H1 (cell line): ENCODE results near the gene PDCD7. TPM values are rescaled to one million over a fixed set of nuclear protein-coding genes. Genes with fewer than 3 reads are reported as not detected.
A peak's percentile ranks its signal among the peaks of the same experiment; 100 is the strongest.

Source experiments
- CTCF ChIA-PET: fragments of 300-600 bp; sonication (Branson Sonifier 250); formaldehyde crosslinking; loops from one replicate; lab custom pipeline; 2021; ENCODE audit not compliant: partially characterized antibody; lab: Charles Lee
- POLR2A ChIA-PET: fragments of 300-600 bp; sonication (Branson Sonifier 250); formaldehyde crosslinking; loops from one replicate; lab custom pipeline; 2021; ENCODE audit warnings: inconsistent platforms; ENCODE audit not compliant: partially characterized antibody; lab: Charles Lee
- DNase-seq, 2 experiments: peaks; one replicate each; pipeline versions ENCODE4 v3.0.0 to v3.0.0-alpha.2; 2010 to 2022; ENCODE audit warnings: low spot score in 2 of 2, low read depth in 1 of 2, mixed read lengths in 1 of 2
- FAIRE-seq: peaks from 2 replicates; lab custom pipeline; 2011; peaks lifted over from hg19 to GRCh38; lab: Jason Lieb, UNC
- H2AFZ ChIP-seq: 2 replicates; pipeline ENCODE4 v1.8.1; 2012; ENCODE audit warnings: low read length, inconsistent platforms
- H2AK5ac ChIP-seq: 2 replicates; pipeline ENCODE4 v1.6.1; 2013; ENCODE audit warnings: low read depth, low read length
- H2BK120ac ChIP-seq: replicated peaks from 2 replicates; pipeline ENCODE3; 2013; ENCODE audit warnings: low read depth, low read length, inconsistent platforms
- H2BK12ac ChIP-seq: 2 replicates; pipeline ENCODE4 v1.6.1; 2013; ENCODE audit warnings: low read depth, low read length
- H2BK15ac ChIP-seq: 2 replicates; pipeline ENCODE4 v1.6.1; 2013; ENCODE audit warnings: low read length
- H2BK20ac ChIP-seq: 2 replicates; pipeline ENCODE4 v1.6.1; 2013; ENCODE audit warnings: low read length
- H2BK5ac ChIP-seq: 2 replicates; pipeline ENCODE4 v1.6.1; 2013; ENCODE audit warnings: low read depth, low read length
- H3K14ac ChIP-seq: 2 replicates; pipeline ENCODE4 v1.6.1; 2013; ENCODE audit warnings: inconsistent platforms; ENCODE audit not compliant: insufficient read length
- H3K18ac ChIP-seq: 2 replicates; pipeline ENCODE4 v1.6.1; 2013; ENCODE audit warnings: low read length; ENCODE audit errors: extremely low read depth
- H3K23ac ChIP-seq: 2 replicates; pipeline ENCODE4 v1.6.1; 2013; ENCODE audit warnings: inconsistent platforms; ENCODE audit not compliant: insufficient read length
- H3K23me2 ChIP-seq: 2 replicates; pipeline ENCODE4 v1.6.1; 2013; ENCODE audit warnings: low read depth, low read length
- H3K27ac ChIP-seq: 2 replicates; pipeline ENCODE4 v1.6.1; 2011; ENCODE audit warnings: low read depth, low read length, inconsistent platforms
- H3K27me3 ChIP-seq, 4 experiments: replicated peaks in 1 of 4; 1 replicate in 1 of 4; 2 replicates in 3 of 4; pipeline versions ENCODE4 v1.6.1 to v1.8.1; 2011 to 2013; ENCODE audit warnings: low read length in 3 of 4, mild to moderate bottlenecking in 3 of 4, inconsistent platforms in 2 of 4, mixed read lengths in 2 of 4, moderate library complexity in 1 of 4; ENCODE audit not compliant: control insufficient read depth in 3 of 4, insufficient read depth in 3 of 4; ENCODE audit errors: extremely low read depth in 1 of 4
- H3K36me3 ChIP-seq, 4 experiments: 2 replicates each; pipeline versions ENCODE4 v1.6.1 to v1.8.1; 2011 to 2013; ENCODE audit warnings: mild to moderate bottlenecking in 4 of 4, low read length in 3 of 4, moderate library complexity in 2 of 4, control low read depth in 1 of 4, inconsistent platforms in 1 of 4; ENCODE audit not compliant: insufficient read depth in 4 of 4, control insufficient read depth in 2 of 4
- H3K4ac ChIP-seq: replicated peaks from 2 replicates; pipeline ENCODE3; 2013; ENCODE audit warnings: low read length, low read depth, mixed read lengths, inconsistent platforms; ENCODE audit not compliant: insufficient read length
- H3K4me1 ChIP-seq, 4 experiments: replicated peaks in 1 of 4; 1 replicate in 1 of 4; 2 replicates in 3 of 4; pipeline versions ENCODE4 v1.6.1 to v1.8.1; 2011 to 2013; ENCODE audit warnings: low read length in 3 of 4, inconsistent platforms in 2 of 4, mixed read lengths in 1 of 4; ENCODE audit not compliant: insufficient read depth in 4 of 4, control insufficient read depth in 3 of 4
- H3K4me2 ChIP-seq, 2 experiments: 2 replicates each; pipeline versions ENCODE4 v1.6.1 to v1.8.1; 2011 to 2013; ENCODE audit warnings: low read depth in 2 of 2, low read length in 2 of 2, control low read depth in 1 of 2, inconsistent platforms in 1 of 2, mild to moderate bottlenecking in 1 of 2; ENCODE audit not compliant: insufficient read depth in 1 of 2
- H3K4me3 ChIP-seq, 4 experiments: fragments of 200-600, 300-600 bp in 1 of 4; sonication (generic), shearing (Covaris generic), sonication (Bioruptor Twin) in 1 of 4; 2 replicates each; pipeline versions ENCODE4 v1.5.1 to v1.8.1; 2011 to 2016; ENCODE audit warnings: low read length in 4 of 4, low read depth in 3 of 4, control low read depth in 2 of 4, inconsistent platforms in 2 of 4, mild to moderate bottlenecking in 2 of 4, mixed read lengths in 1 of 4, moderate library complexity in 1 of 4; ENCODE audit not compliant: insufficient read depth in 2 of 4; ENCODE audit errors: extremely low read depth in 1 of 4
- H3K56ac ChIP-seq: replicated peaks from 2 replicates; pipeline ENCODE3; 2013; ENCODE audit warnings: low read depth, mild to moderate bottlenecking, mixed read lengths, low read length, inconsistent platforms; ENCODE audit not compliant: insufficient read length
- H3K79me1 ChIP-seq: 2 replicates; pipeline ENCODE4 v1.6.1; 2013; ENCODE audit warnings: low read depth, low read length, control low read depth
- H3K79me2 ChIP-seq, 2 experiments: 2 replicates each; pipeline versions ENCODE4 v1.6.1 to v1.8.1; 2012 to 2013; ENCODE audit warnings: low read length in 2 of 2, mild to moderate bottlenecking in 2 of 2, inconsistent platforms in 1 of 2; ENCODE audit not compliant: insufficient read depth in 2 of 2, control insufficient read depth in 1 of 2
- H3K9ac ChIP-seq, 4 experiments: replicated peaks in 1 of 4; 1 replicate in 1 of 4; 2 replicates in 3 of 4; pipeline versions ENCODE4 v1.6.1 to v1.8.1; 2011 to 2013; ENCODE audit warnings: low read depth in 3 of 4, low read length in 3 of 4, control low read depth in 2 of 4, mild to moderate bottlenecking in 2 of 4, moderate library complexity in 2 of 4, inconsistent platforms in 1 of 4; ENCODE audit errors: extremely low read depth in 1 of 4
- H3K9me3 ChIP-seq, 2 experiments: 2 replicates each; pipeline versions ENCODE4 v1.6.1 to v1.8.1; 2012 to 2013; ENCODE audit warnings: mild to moderate bottlenecking in 2 of 2, moderate library complexity in 2 of 2, control low read depth in 1 of 2, inconsistent platforms in 1 of 2, low read depth in 1 of 2, low read length in 1 of 2, mixed read lengths in 1 of 2; ENCODE audit not compliant: insufficient read depth in 2 of 2
- H4K20me1 ChIP-seq, 2 experiments: replicated peaks in 1 of 2; 2 replicates each; pipeline versions ENCODE3 to v1.8.1; 2011 to 2013; ENCODE audit warnings: inconsistent platforms in 2 of 2, low read length in 2 of 2, mild to moderate bottlenecking in 1 of 2; ENCODE audit not compliant: insufficient read depth in 2 of 2, control insufficient read depth in 1 of 2
- H4K5ac ChIP-seq: 2 replicates; pipeline ENCODE4 v1.6.1; 2013; ENCODE audit warnings: low read length, low read depth, mixed read lengths, inconsistent platforms; ENCODE audit not compliant: insufficient read length
- H4K8ac ChIP-seq: 2 replicates; pipeline ENCODE4 v1.8.0; 2013; ENCODE audit warnings: mild to moderate bottlenecking, moderate library complexity, low read length, inconsistent platforms; ENCODE audit not compliant: insufficient read depth; ENCODE audit errors: extremely low read depth
- H4K91ac ChIP-seq: replicated peaks from 2 replicates; pipeline ENCODE3; 2013; ENCODE audit warnings: low read length, mixed read lengths, inconsistent platforms; ENCODE audit not compliant: insufficient read length
- BACH1 ChIP-seq: IDR thresholded peaks from 2 replicates; pipeline ENCODE4 v1.6.1; 2012; ENCODE audit warnings: low read length, improper control_type of control experiment
- BCL11A ChIP-seq, 2 experiments: IDR thresholded peaks; one replicate each; pipeline ENCODE4 v1.6.1; 2011; ENCODE audit warnings: low read depth in 2 of 2, low read length in 2 of 2, mild to moderate bottlenecking in 2 of 2
- CEBPB ChIP-seq: IDR thresholded peaks from 2 replicates; pipeline ENCODE4 v1.6.1; 2012; ENCODE audit warnings: low read depth, low read length
- CREB1 ChIP-seq: IDR thresholded peaks from 2 replicates; pipeline ENCODE4 v1.6.1; 2012; ENCODE audit warnings: inconsistent platforms
- CTBP2 ChIP-seq: IDR thresholded peaks from 2 replicates; pipeline ENCODE4 v1.7.0; 2011; ENCODE audit warnings: borderline replicate concordance, mild to moderate bottlenecking, moderate library complexity, mixed read lengths, low read length; ENCODE audit not compliant: insufficient read depth, insufficient read length
- GTF2F1 ChIP-seq: IDR thresholded peaks from 2 replicates; pipeline ENCODE4 v1.6.1; 2012; ENCODE audit warnings: low read depth, low read length, improper control_type of control experiment, borderline replicate concordance
- HDAC2 ChIP-seq, 2 experiments: fragments of 300-600 bp in 1 of 2; sonication (generic) in 1 of 2; IDR thresholded peaks; 2 replicates each; pipeline ENCODE4 v1.6.1; 2011 to 2012; ENCODE audit warnings: low read depth in 2 of 2, low read length in 2 of 2, mild to moderate bottlenecking in 2 of 2, moderate library complexity in 2 of 2, borderline replicate concordance in 1 of 2, inconsistent platforms in 1 of 2
- JUND ChIP-seq: IDR thresholded peaks from 2 replicates; pipeline ENCODE4 v1.6.1; 2011; ENCODE audit warnings: mild to moderate bottlenecking, improper control_type of control experiment, low read length
- NANOG ChIP-seq: IDR thresholded peaks from 2 replicates; pipeline ENCODE4 v1.6.1; 2011; ENCODE audit warnings: low read length, low read depth, mild to moderate bottlenecking, inconsistent platforms; ENCODE audit not compliant: insufficient read depth, poor library complexity, severe bottlenecking
- POU5F1 ChIP-seq: IDR thresholded peaks from 2 replicates; pipeline ENCODE4 v1.6.1; 2011; ENCODE audit warnings: low read depth, mild to moderate bottlenecking, low read length, moderate library complexity
- SIN3A ChIP-seq, 2 experiments: IDR thresholded peaks in 1 of 2; conservative IDR thresholded peaks in 1 of 2; 2 replicates each; pipeline ENCODE4 v1.6.1; 2011 to 2012; ENCODE audit warnings: low read length in 2 of 2, improper control_type of control experiment in 1 of 2, low read depth in 1 of 2, mild to moderate bottlenecking in 1 of 2
- TCF12 ChIP-seq: IDR thresholded peaks from 2 replicates; pipeline ENCODE4 v1.6.1; 2011; ENCODE audit warnings: low read depth, mild to moderate bottlenecking, low read length
- WGBS, 2 experiments: shearing (Covaris generic) in 1 of 2; methylation state at CpG; one replicate each; pipeline versions ENCODE4 v1.1.6 to v1.1.7; 2013 to 2015; ENCODE audit warnings: low lambda C conversion rate in 2 of 2, mixed read lengths in 2 of 2, inconsistent platforms in 1 of 2, low coverage in 1 of 2, missing lambda C conversion rate in 1 of 2; ENCODE audit not compliant: insufficient replicate concordance in 2 of 2, insufficient coverage in 1 of 2, insufficient read length in 1 of 2; ENCODE audit errors: extremely low coverage in 1 of 2, missing lambda C conversion rate in 1 of 2; 5-methylcytosine and 5-hydroxymethylcytosine counted together
- polyA plus RNA-seq, 7 experiments: library from polyadenylated mRNA; depleted of rRNA in 3 of 7; stranded (reverse) in 5 of 7; unstranded in 2 of 7; fragments of >200 nt in 5 of 7; fragments of 200-250 nt in 2 of 7; gene quantifications; 1 replicate in 5 of 7; 2 replicates in 1 of 7; 4 replicates in 1 of 7; pipeline versions ENCODE4 v1.2.1 to v1.2.3, GENCODE V29; 2011 to 2013; ENCODE audit warnings: missing spikeins in 2 of 7, mixed read lengths in 2 of 7
- total RNA-seq: library from RNA; stranded (reverse); fragmentation: NEBNext Ultra II Directional; extraction: Animal tissue kit (Norgen Biotek cat#: 25700); gene quantifications from 2 replicates; pipeline ENCODE4 v1.2.1, GENCODE V29; 2021
- TF ChIP-seq, protein P1 (sequence below): IDR thresholded peaks from 2 replicates; pipeline ENCODE4 v1.6.1; 2011; ENCODE audit warnings: low read depth, mild to moderate bottlenecking, low read length; ENCODE audit not compliant: insufficient read depth

The PDCD7 gene
- total and polyA plus RNA-seq, 2 of the 8 experiments (the other 6 are each of a cell fraction or from before 2014, with no cell fraction given), result 11.5 to 25.6 TPM

DNA sequence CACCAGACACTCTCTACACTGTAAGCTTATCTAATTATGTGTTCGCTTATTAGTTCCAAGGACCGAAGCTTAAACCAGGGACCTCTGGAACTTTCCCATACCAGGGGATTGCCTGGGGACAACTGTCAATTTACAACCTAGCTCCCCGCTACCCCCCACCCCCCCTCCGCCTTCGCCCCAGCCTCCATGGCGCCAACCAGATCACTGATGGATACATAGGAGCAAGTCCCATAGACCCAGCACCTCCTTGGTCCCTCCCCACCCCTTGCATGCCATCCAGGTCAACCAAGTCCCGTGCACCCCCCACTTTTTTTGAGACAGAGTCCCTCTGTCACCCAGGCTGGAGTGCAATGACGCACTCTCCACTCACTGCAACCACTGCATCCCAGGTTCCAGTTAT is 930 bp upstream of the PDCD7 start:
- Histone ChIP-seq H2BK120ac (no peak overlapping the region), H3K79me2 (peaks cover 0 to 3% of the 10 kb centered on the region in 2 experiments; a peak in 1 of 4 replicates), H3K4ac (no peak overlapping the region), H2AFZ (no peak overlapping the region), H3K23ac (no peak overlapping the region), H3K56ac (no peak overlapping the region), H3K27ac (no peak overlapping the region), H4K20me1 (peaks cover 2 to 3% of the 10 kb centered on the region in 2 experiments), H3K9ac (no peak overlapping the region), H3K14ac (no peak overlapping the region), H2BK20ac (no peak overlapping the region), H3K4me3 (peak overlapping the region in 1 of 4 experiments; percentile 73; a peak in 1 of 8 replicates), H4K91ac (no peak overlapping the region), H3K79me1 (no peaks in the 10 kb centered on the region), H3K36me3 (no peaks in the 10 kb centered on the region; a peak in 1 of 8 replicates), H3K23me2 (peaks cover 9% of the 10 kb centered on the region), H3K9me3 (peaks cover 17 to 26% of the 10 kb centered on the region in 2 experiments), H3K27me3 (no peaks in the 10 kb centered on the region), H3K18ac (no peak overlapping the region), H4K8ac (no peak overlapping the region), H4K5ac (no peak overlapping the region), H3K4me2 (peak overlapping the region; percentile 64 to 86), H2BK12ac (no peak overlapping the region), H2AK5ac (no peak overlapping the region), H2BK15ac (no peak overlapping the region), H3K4me1 (peaks cover 2 to 6% (median 3%) of the 10 kb centered on the region in 4 experiments; a peak in 4 of 7 replicates), H2BK5ac (no peak overlapping the region)
- FAIRE-seq (no peak), DNase-seq (no peak)
- WGBS, 2 experiments, result 89% methylated on average over 5 of the region's 8 CpGs; no CpG with 5 or more reads in 1 of the 2 experiments
- ChIA-PET POLR2A (interaction anchor here (0.9 to 1.4 kb wide), 4 partner anchors 10 to 170 kb away, joined by 3 to 7 read pairs (median 5); partner anchors contain the start of genes CLPX and RNU5B-1), CTCF (interaction anchor here (0.6 to 1.1 kb wide), 3 partner anchors 19 to 526 kb away, joined by 3 to 6 read pairs (median 4); no protein-coding TSS in a partner anchor)
- TF ChIP-seq SIN3A (conservative IDR thresholded peaks at IDR 0.05 in 1 of 2, IDR thresholded peaks at IDR 0.05 in 1 of 2; ENCODE audit: low read depth in 1 of 2, low read length in 2 of 2) (no peak), CREB1 (no peak), GTF2F1 (no peak), POU5F1 (no peak), JUND (no peak), CEBPB (no peak), NANOG (no peak), CTBP2 (no peak), BCL11A (IDR thresholded peaks at IDR 0.05; ENCODE audit: low read depth in 2 of 2, low read length in 2 of 2) (no peak), BACH1 (no peak), HDAC2 (IDR thresholded peaks at IDR 0.05; ENCODE audit: borderline replicate concordance in 1 of 2, low read depth in 2 of 2, low read length in 2 of 2) (no peak), TCF12 (no peak)
- TF ChIP-seq, protein P1, sequence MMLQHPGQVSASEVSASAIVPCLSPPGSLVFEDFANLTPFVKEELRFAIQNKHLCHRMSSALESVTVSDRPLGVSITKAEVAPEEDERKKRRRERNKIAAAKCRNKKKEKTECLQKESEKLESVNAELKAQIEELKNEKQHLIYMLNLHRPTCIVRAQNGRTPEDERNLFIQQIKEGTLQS, result no peak
